Measurements from ENCODE around the gene PLEKHA5. TPM values are rescaled to one million over a fixed set of nuclear protein-coding genes. Genes with fewer than 3 reads are reported as not detected.

The PLEKHA5 gene, protein sequence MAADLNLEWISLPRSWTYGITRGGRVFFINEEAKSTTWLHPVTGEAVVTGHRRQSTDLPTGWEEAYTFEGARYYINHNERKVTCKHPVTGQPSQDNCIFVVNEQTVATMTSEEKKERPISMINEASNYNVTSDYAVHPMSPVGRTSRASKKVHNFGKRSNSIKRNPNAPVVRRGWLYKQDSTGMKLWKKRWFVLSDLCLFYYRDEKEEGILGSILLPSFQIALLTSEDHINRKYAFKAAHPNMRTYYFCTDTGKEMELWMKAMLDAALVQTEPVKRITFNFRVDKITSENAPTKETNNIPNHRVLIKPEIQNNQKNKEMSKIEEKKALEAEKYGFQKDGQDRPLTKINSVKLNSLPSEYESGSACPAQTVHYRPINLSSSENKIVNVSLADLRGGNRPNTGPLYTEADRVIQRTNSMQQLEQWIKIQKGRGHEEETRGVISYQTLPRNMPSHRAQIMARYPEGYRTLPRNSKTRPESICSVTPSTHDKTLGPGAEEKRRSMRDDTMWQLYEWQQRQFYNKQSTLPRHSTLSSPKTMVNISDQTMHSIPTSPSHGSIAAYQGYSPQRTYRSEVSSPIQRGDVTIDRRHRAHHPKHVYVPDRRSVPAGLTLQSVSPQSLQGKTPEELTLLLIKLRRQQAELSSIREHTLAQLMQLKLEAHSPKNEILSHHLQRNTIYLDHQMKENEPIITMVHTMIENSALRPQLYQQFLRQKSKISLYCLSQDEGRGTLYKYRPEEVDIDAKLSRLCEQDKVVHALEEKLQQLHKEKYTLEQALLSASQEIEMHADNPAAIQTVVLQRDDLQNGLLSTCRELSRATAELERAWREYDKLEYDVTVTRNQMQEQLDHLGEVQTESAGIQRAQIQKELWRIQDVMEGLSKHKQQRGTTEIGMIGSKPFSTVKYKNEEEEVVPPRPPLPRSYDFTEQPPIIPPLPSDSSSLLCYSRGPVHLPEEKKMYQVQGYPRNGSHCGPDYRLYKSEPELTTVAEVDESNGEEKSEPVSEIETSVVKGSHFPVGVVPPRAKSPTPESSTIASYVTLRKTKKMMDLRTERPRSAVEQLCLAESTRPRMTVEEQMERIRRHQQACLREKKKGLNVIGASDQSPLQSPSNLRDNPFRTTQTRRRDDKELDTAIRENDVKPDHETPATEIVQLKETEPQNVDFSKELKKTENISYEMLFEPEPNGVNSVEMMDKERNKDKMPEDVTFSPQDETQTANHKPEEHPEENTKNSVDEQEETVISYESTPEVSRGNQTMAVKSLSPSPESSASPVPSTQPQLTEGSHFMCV
- total RNA-seq = 100 to 1,000 TPM in 1 of 4 donors, 10 to 100 TPM in 3; 12.6 to 195 (median 49.6) TPM

DNA sequence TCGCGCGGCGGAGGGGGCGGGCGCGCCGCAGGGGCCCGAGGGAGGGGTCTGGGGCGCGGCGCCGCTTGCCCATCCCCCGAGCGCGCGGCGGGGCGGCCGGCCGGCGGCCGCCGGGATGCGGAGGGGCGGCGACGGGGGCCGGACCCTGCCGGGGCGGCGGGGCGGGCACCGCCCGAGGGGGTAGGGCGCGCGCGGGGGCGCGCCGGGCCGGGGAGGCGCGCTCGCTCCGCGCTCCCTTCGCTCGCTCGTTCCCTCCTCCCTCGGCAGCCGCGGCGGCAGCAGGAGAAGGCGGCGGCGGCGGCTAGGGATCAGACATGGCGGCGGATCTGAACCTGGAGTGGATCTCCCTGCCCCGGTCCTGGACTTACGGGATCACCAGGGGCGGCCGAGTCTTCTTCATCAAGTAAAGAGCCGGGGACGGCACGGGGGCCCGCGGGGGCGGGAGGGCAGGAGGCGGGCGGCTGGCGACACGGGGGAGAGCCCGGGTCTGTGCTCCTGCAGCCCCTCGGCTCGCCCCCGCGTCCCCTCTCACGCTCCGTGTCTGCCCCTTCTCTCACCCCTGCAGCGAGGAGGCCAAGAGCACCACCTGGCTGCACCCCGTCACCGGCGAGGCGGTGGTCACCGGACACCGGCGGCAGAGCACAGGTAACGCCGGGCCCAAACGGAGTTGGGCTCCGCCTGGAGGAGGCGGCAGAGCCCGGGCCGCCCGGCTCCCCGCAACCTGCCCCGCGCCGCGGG lies at the start of gene PLEKHA5:
Gene PLEKHA5 (plus strand): TSS at position 248 of the 738 bp plus-strand sequence. CDS start 67 bp downstream, at position 315.
- Histone ChIP-seq H3K4me3 (peak within 1 kb of the TSS; percentile 69 to 97), H3K36me3 (no peaks in the 10 kb centered on the region), H3K27ac (peak within 1 kb of the TSS; percentile 99), H3K27me3 (no peaks in the 10 kb centered on the region), H3K4me1 (peaks cover 0 to 4% of the 10 kb centered on the region in 2 donors), H3K9me3 (peaks cover 0 to 7% of the 10 kb centered on the region in 2 donors)
- intact Hi-C loops (cut with DNase I; ENCODE audit: low total_unique reads) = no loop called here
- peak in 1 of 2 donors; percentile 62 for TF ChIP-seq POLR2A (IDR thresholded peaks at IDR 0.05)
- TF ChIP-seq, protein P1, sequence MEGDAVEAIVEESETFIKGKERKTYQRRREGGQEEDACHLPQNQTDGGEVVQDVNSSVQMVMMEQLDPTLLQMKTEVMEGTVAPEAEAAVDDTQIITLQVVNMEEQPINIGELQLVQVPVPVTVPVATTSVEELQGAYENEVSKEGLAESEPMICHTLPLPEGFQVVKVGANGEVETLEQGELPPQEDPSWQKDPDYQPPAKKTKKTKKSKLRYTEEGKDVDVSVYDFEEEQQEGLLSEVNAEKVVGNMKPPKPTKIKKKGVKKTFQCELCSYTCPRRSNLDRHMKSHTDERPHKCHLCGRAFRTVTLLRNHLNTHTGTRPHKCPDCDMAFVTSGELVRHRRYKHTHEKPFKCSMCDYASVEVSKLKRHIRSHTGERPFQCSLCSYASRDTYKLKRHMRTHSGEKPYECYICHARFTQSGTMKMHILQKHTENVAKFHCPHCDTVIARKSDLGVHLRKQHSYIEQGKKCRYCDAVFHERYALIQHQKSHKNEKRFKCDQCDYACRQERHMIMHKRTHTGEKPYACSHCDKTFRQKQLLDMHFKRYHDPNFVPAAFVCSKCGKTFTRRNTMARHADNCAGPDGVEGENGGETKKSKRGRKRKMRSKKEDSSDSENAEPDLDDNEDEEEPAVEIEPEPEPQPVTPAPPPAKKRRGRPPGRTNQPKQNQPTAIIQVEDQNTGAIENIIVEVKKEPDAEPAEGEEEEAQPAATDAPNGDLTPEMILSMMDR (IDR thresholded peaks at IDR 0.05) = peak; percentile 21 to 40 (median 25)
- peak; percentile 66 to 76 for DNase-seq

- Histone ChIP-seq H3K36me3 (no peaks in the 10 kb centered on the region), H3K9me3 (no peaks in the 10 kb centered on the region), H3K27ac (no peak overlapping the region), H3K27me3 (no peaks in the 10 kb centered on the region), H3K4me1 (no peaks in the 10 kb centered on the region), H3K4me3 (no peak overlapping the region)
- no peak for DNase-seq
- TF ChIP-seq, protein P1 (IDR thresholded peaks at IDR 0.05) = no peak
- TF ChIP-seq POLR2A (IDR thresholded peaks at IDR 0.05) = no peak
- intact Hi-C loops (cut with DNase I; ENCODE audit: low total_unique reads) = no loop called here
Measured at GRCh38 chr12:19080918-19081317, 48.6 kb upstream of the PLEKHA5 start.

DNA sequence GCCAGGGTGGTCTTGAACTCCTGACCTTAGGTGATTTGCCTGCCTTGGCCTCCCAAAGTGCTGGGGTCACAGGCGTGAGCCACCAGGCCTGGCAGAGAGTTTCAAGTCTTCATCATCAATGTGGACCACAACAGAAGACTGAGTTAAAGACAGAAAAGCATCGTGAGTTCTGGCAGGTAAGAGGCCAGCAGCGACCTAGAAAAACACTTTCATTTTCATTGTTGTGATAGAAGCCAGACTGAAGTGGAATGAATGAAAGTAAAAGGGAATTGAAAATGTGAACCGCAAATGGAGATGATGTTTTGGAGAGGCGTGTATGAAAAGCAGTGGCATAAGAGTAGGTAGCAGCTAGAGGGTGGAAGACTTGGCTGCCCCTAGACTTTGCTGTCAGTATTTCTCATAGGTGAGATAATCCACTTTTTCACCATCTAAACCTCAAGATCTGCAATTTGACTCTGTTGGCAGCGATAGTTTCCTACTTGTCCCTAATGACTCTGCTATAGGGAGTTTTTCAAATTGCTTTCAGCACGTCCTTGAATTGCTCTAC lies 47.1 kb upstream of the PLEKHA5 start:
- H3K27ac ChIP-seq = no peak overlapping the region
- no peaks in the 10 kb centered on the region for H3K27me3 ChIP-seq
- no peak for DNase-seq
- no peak overlapping the region for H3K4me3 ChIP-seq
- TF ChIP-seq, protein P1 (IDR thresholded peaks at IDR 0.05) = no peak
- no peak for TF ChIP-seq POLR2A (IDR thresholded peaks at IDR 0.05)
- H3K9me3 ChIP-seq = no peaks in the 10 kb centered on the region
- H3K36me3 ChIP-seq = no peaks in the 10 kb centered on the region
- intact Hi-C loops (cut with DNase I; ENCODE audit: low total_unique reads) = no loop called here
- no peaks in the 10 kb centered on the region for H3K4me1 ChIP-seq

DNA sequence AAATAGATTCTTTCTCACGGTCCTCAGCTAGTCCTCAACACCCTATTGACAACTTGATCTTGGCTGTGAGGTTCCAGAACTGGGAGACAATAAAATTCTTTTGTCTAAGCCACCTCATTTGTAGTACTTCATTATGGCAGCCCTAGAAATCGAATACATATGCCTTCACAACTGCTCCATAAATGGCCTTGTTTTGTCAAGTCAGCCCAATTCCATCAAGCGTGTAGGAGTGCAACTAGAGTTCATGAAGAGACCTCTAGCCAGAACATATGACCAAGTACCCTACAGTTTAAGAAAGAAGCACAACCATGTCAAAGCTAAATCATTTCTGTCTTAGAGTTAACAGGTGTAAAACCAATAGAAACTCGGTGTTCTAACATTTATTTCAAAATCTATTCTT lies 45.0 kb upstream of the PLEKHA5 start:
- DNase-seq = no peak
- H3K27me3 ChIP-seq = no peaks in the 10 kb centered on the region
- intact Hi-C loops (cut with DNase I; ENCODE audit: low total_unique reads) = no loop called here
- no peaks in the 10 kb centered on the region for H3K9me3 ChIP-seq
- H3K4me1 ChIP-seq = no peaks in the 10 kb centered on the region
- no peak for TF ChIP-seq POLR2A (IDR thresholded peaks at IDR 0.05)
- TF ChIP-seq, protein P1 (IDR thresholded peaks at IDR 0.05) = no peak
- no peaks in the 10 kb centered on the region for H3K36me3 ChIP-seq
- H3K4me3 ChIP-seq = no peak overlapping the region
- H3K27ac ChIP-seq = no peak overlapping the region
